Spinal cord (tissue), 10 donors: ENCODE measurements around the gene COL6A3. TPM values are rescaled to one million over a fixed set of nuclear protein-coding genes. Genes with fewer than 3 reads are reported as not detected.

Experiments
- DNase-seq, 6 donors: peaks; one replicate each; pipeline versions ENCODE4 v3.0.0 to v3.0.0-alpha.2; 2013 to 2015; ENCODE audit warnings: low spot score in 6 of 6, low read depth in 4 of 6
- H3K27ac ChIP-seq: one replicate; pipeline ENCODE4 v1.5.1; 2013; ENCODE audit warnings: low read depth, low read length, control low read depth
- H3K27me3 ChIP-seq: one replicate; pipeline ENCODE4 v1.6.1; 2013; ENCODE audit warnings: low read length; ENCODE audit not compliant: control insufficient read depth, insufficient read depth
- H3K36me3 ChIP-seq: one replicate; pipeline ENCODE4 v1.6.1; 2013; ENCODE audit warnings: low read length; ENCODE audit not compliant: control insufficient read depth, insufficient read depth
- H3K4me1 ChIP-seq: one replicate; pipeline ENCODE4 v1.6.1; 2013; ENCODE audit warnings: low read length; ENCODE audit not compliant: control insufficient read depth, insufficient read depth
- H3K4me3 ChIP-seq: one replicate; pipeline ENCODE4 v1.5.1; 2013; ENCODE audit warnings: low read depth, low read length, control low read depth
- H3K9me3 ChIP-seq: one replicate; pipeline ENCODE4 v1.6.1; 2013; ENCODE audit warnings: low read length; ENCODE audit not compliant: control insufficient read depth, insufficient read depth
- WGBS: methylation state at CpG from one replicate; pipeline ENCODE4 v1.1.5; 2013; ENCODE audit warnings: missing lambda C conversion rate; ENCODE audit not compliant: insufficient coverage; 5-methylcytosine and 5-hydroxymethylcytosine counted together
- polyA plus RNA-seq, 2 donors: library from polyadenylated mRNA; unstranded; fragments of 120-200 nt; gene quantifications; one replicate each; pipeline ENCODE4 v1.2.1, GENCODE V29; 2013; ENCODE audit not compliant: insufficient read length in 2 of 2
- total RNA-seq, 2 donors: library from RNA; depleted of rRNA in 1 of 2; stranded (reverse); fragments of 120-200 nt in 1 of 2; fragments of >200 nt in 1 of 2; gene quantifications; one replicate each; pipeline versions ENCODE4 v1.2.3 to v1.2.4, GENCODE V29; 2013 to 2014
- donor health status: healthy.

COL6A3 gene
- total and polyA plus RNA-seq, 4 donors: 41.3 to 429 (median 167) TPM

- Histone ChIP-seq H3K27me3 (no peaks in the 10 kb centered on the region), H3K4me3 (no peak overlapping the region), H3K27ac (no peak overlapping the region), H3K36me3 (no peaks in the 10 kb centered on the region), H3K4me1 (peaks cover 10% of the 10 kb centered on the region), H3K9me3 (no peaks in the 10 kb centered on the region)
- WGBS: no CpG with 5 or more reads among the region's 4 CpGs
- no peak for DNase-seq
These were observed 130.6 kb downstream of the COL6A3 start for GRCh38 chr2:237283131-237283928.

- H3K27ac ChIP-seq: no peak overlapping the region
These were observed 131.3 kb downstream of the COL6A3 start for GRCh38 chr2:237282568-237283128.

DNA sequence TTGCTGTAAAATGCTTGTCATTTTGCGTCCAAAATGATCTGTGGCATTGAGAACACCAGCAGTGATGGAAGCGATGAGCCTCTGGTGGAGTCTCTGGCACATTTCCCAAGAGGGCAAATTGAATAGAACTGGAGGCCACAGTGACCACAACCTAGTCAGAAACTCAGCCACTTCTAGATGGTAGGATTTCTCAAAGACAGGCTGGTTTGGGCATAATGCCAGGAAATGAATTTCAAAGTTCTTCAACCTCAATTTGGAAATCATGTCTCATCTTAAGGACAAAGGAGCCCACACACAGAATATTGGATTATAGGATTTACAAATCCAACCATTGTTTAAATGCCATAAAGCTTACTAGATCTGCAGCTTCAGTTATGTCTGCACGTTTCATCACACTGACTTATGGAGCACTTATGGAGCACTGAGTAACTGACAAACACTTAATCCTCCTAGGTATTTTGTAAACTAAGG, 132.1 kb downstream of the COL6A3 start:
- DNase-seq: no peak
- H3K27me3 ChIP-seq: no peaks in the 10 kb centered on the region
- WGBS: 59% methylated on average over 3 of the region's 3 CpGs
- no peaks in the 10 kb centered on the region for H3K36me3 ChIP-seq
- H3K27ac ChIP-seq: no peak overlapping the region
- H3K4me3 ChIP-seq: no peak overlapping the region
- no peaks in the 10 kb centered on the region for H3K9me3 ChIP-seq
- peaks cover 14% of the 10 kb centered on the region for H3K4me1 ChIP-seq

More at GRCh38 chr2:237282568-237283128, 131.3 kb downstream of the COL6A3 start:
- no peaks in the 10 kb centered on the region for H3K36me3 ChIP-seq
- peaks cover 14% of the 10 kb centered on the region for H3K4me1 ChIP-seq
- DNase-seq: no peak
- no peaks in the 10 kb centered on the region for H3K9me3 ChIP-seq
- no peaks in the 10 kb centered on the region for H3K27me3 ChIP-seq
- WGBS: 33% methylated on average over 1 of the region's 1 CpG
- no peak overlapping the region for H3K4me3 ChIP-seq

GRCh38 chr2:237280939-237281338, 133.0 kb downstream of the COL6A3 start:
- peaks cover 14% of the 10 kb centered on the region for H3K4me1 ChIP-seq
- DNase-seq: no peak
- H3K27ac ChIP-seq: no peak overlapping the region
- no peaks in the 10 kb centered on the region for H3K27me3 ChIP-seq
- 70% methylated on average over 4 of the region's 8 CpGs for WGBS
- no peak overlapping the region for H3K4me3 ChIP-seq
- H3K36me3 ChIP-seq: no peaks in the 10 kb centered on the region
- no peaks in the 10 kb centered on the region for H3K9me3 ChIP-seq

DNA sequence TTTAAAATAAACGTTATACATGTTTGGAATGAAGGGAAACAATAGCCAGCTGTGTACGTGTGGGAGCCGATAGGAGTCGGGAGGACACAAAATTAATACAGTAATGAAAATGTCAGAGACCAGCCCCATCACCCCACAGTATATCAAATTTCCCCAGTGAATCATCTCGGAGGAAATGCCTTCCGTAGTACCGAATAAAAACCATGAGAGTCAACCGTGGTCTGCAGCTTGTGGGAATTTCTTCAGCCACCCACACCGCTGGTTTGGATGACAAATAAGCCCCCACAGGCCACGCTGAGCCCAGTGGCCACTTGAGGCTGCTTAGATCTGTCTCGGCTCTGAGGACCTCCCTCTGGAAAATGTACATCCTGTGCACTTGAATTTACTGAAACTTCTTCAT, 133.7 kb downstream of the COL6A3 start:
- Histone ChIP-seq H3K27ac (no peak overlapping the region), H3K9me3 (no peaks in the 10 kb centered on the region), H3K4me1 (peaks cover 14% of the 10 kb centered on the region), H3K4me3 (no peak overlapping the region), H3K36me3 (no peaks in the 10 kb centered on the region), H3K27me3 (no peaks in the 10 kb centered on the region)
- no peak for DNase-seq
- 86% methylated on average over 6 of the region's 11 CpGs for WGBS

DNA sequence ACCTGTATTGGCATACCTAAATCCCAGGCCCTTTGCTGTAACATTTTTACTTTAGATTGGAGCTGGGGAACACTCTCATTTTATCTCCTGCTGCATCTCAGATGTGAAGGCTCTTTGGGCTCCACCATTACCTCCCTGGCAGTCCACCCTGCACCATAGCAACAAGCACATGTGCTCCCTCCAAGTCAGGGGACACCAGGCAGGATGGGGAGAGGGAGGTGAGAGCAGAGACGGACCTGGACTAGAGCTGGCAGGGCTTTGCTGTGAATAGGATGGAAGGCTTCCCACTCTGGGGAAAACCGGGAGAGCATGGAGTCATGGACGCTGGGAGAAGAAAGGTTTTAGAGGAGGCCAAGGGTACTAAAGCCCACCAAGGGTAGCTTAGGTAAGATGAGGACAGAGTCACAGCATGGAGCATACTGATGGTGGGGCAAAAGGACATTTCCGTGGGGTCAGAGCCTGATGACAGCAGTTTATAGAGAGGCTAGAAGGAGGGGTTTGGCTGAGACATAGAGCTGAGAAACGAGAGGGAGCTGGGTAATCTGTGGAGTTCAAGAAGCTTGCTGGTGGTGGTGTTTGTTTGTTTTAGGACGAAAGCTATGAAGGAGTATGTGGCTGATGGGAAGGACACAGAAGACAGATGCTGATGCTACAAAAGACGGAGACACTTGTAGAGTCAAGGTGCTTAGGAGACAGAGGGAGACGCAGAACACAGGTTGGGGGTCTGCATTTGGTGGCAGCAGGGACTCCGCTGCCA, 134.8 kb downstream of the COL6A3 start:
- Histone ChIP-seq H3K9me3 (no peaks in the 10 kb centered on the region), H3K27me3 (no peaks in the 10 kb centered on the region), H3K27ac (no peak overlapping the region), H3K4me1 (peaks cover 14% of the 10 kb centered on the region), H3K36me3 (no peaks in the 10 kb centered on the region), H3K4me3 (no peak overlapping the region)
- WGBS: 83% methylated on average over 7 of the region's 9 CpGs
- no peak for DNase-seq

- peaks cover 14% of the 10 kb centered on the region for H3K4me1 ChIP-seq
- WGBS: 31% methylated on average over 3 of the region's 6 CpGs
These were observed 135.4 kb downstream of the COL6A3 start for GRCh38 chr2:237278568-237278967.

DNA sequence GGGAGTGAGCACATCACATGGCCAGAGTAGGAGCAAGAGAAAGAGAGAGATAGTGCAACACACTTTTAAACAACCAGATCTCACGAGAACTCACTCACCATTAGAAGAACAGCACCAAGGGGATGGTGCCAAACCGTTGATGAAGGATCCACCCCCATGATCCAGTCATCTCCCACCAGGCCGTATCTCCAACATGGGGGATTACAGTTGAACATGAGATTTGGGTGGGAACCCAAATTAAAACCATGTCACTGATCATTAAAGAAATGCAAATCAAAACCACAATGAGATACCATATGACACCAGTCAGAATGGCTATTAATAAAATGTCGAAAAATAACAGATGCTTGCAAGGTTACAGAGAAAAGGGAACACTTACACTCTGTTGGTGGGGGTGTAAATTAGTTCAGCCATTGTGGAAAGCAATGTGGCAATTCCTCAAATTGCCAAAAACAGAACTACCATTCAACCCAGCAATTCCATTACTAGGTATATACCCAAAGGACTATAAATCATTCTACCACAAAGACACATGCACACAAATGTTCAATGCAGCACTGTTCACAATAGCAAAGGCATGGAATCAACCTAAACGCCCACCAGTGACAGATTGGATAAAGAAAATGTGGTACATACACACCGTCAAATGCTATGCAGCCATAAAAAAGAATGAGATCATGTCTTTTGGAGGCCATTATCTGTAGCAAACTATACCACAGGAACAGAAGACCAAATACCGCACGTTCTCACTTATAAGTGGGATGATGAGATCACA, 137.1 kb downstream of the COL6A3 start:
- WGBS: no CpG with 5 or more reads among the region's 8 CpGs
- Histone ChIP-seq H3K36me3 (no peaks in the 10 kb centered on the region), H3K4me1 (peaks cover 14% of the 10 kb centered on the region), H3K4me3 (no peak overlapping the region), H3K9me3 (no peaks in the 10 kb centered on the region), H3K27ac (no peak overlapping the region), H3K27me3 (no peaks in the 10 kb centered on the region)
- DNase-seq: no peak

More at GRCh38 chr2:237278568-237278967, 135.4 kb downstream of the COL6A3 start:
- Histone ChIP-seq H3K27ac (no peak overlapping the region), H3K36me3 (no peaks in the 10 kb centered on the region), H3K4me3 (no peak overlapping the region), H3K27me3 (no peaks in the 10 kb centered on the region), H3K9me3 (no peaks in the 10 kb centered on the region)
- peak in 1 of 6 donors; percentile 50 for DNase-seq
